CD4-positive, alpha-beta T cell treated with Interleukin-4 for 1 hour (primary cell): ENCODE data around the gene CCT8L2.
"Not testable (repeated sequence)": the region's sequence is repeated elsewhere in the genome, so short reads cannot be mapped to it uniquely, and the experiment has no call there.

Experiments used
- DNase-seq, 2 donors: peaks; one replicate each; pipeline ENCODE4 v3.0.0-alpha.2; 2020 to 2022

CCT8L2 gene

GRCh38 chr22:16594026-16594425 is 1.4 kb upstream of the CCT8L2 start:
- no peak for DNase-seq

- not testable (repeated sequence) for DNase-seq
These were observed 379 bp downstream of the CCT8L2 start for GRCh38 chr22:16592231-16592630.

DNA sequence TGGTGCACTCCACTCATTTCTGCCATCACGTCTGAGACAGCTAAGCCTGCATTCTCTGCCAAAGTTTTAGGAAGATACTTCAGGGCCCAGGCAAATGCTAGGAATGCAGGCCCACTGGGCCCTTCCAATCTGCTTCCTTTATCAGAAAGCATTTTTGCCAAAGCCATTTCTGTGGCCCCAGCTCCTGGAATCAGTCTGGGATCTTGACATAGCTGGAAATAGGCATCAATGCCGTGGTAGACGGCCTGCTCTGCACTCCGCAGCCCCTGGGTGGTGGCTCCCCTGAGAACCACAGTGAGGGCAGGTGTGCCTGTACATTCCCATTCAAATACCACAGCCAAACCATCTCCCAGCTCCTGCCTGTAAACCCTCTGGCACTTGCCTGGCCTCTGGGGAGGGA is 1.5 kb downstream of the CCT8L2 start:
- not testable (repeated sequence) for DNase-seq

DNA sequence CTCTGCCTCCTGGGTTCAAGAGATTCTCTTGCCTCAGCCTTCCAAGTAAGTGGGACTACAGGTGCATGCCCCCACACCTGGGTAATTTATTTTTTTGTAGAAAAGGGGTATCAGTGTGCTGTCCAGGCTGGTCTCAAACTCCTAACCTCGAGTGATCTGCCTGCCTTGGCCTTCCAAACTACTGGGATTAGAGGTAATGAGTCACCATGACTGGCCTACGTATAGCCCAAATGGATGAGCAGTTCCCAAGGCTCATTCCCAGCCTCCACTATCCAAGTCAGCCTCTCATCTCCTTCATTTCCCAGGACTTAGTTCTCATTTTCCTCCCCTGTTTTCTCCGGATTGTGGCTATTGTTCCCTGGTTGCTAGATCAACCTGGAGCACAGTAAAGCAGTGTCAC is 5.6 kb downstream of the CCT8L2 start:
- no peak for DNase-seq

DNA sequence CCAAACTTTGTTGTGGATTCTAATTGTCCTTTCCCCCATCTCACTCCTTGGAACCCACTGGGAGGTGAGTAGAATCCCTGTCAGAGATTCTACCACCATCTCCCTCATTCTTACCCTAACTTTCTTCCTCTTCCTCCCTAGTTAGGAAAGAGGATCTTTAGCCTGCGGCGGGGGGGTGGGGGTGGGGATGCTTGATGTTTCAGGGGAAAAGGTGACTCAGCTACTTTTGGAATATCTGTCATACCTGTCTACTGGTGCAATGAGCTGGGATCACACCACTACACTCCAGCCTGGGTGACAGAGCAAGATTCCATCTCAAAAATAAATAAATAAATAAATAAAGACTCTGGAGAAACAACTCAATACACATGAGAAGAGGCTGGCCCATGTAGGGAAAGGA is 6.4 kb downstream of the CCT8L2 start:
- no peak for DNase-seq

DNA sequence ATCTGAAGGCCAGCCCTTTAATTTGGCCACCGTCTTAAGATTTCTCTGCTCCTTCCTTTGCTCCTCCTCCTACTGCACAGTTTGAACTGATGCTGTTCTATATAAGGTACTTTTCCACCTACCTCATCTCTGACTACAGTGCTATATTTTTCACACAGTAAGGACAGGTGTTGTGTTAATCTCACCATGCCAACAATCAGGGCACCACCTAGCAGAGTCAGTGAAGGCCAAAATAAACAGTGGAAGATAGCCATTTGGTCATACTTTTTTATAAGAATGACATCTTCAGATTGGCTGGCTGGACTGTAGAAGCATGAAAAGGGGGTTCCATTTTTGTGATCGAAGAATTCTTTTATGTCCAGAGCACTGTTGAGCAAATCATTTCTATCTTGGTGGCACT is 11.7 kb downstream of the CCT8L2 start:
- not testable (repeated sequence) for DNase-seq

DNA sequence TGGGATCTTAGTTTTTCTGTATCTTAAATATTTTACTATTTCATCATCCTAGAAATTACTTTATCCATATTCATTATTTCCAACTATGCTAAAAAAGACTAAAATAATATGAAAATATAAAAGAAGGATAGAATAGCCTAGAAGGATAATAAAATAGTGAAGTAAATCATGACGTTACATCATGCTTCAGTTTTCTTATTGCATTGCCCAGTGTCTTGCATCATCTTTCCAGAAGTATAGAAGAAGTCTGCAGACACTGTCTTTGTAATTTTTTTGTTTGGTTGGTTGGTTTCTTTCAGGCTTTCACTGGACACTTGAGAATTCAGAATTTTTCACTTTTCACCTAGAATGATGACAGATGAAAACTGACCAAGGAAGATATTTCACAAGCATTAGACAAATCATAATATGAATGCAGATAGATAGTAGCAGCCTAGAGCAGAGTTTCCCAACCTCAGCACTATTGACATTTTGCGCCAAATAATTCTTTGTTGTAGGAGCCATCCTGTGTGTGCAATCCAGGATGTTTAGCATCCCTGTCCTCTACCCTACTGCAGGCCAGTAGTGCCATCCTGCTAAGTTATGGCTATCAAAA is 23.3 kb downstream of the CCT8L2 start:
- not testable (repeated sequence) for DNase-seq

GRCh38 chr22:16568425-16568758 is 24.2 kb downstream of the CCT8L2 start:
- DNase-seq = no peak

- DNase-seq = not testable (repeated sequence)
These were observed 24.8 kb downstream of the CCT8L2 start for GRCh38 chr22:16567617-16568424.

GRCh38 chr22:16566421-16567151 is 26.0 kb downstream of the CCT8L2 start:
- not testable (repeated sequence) for DNase-seq

DNA sequence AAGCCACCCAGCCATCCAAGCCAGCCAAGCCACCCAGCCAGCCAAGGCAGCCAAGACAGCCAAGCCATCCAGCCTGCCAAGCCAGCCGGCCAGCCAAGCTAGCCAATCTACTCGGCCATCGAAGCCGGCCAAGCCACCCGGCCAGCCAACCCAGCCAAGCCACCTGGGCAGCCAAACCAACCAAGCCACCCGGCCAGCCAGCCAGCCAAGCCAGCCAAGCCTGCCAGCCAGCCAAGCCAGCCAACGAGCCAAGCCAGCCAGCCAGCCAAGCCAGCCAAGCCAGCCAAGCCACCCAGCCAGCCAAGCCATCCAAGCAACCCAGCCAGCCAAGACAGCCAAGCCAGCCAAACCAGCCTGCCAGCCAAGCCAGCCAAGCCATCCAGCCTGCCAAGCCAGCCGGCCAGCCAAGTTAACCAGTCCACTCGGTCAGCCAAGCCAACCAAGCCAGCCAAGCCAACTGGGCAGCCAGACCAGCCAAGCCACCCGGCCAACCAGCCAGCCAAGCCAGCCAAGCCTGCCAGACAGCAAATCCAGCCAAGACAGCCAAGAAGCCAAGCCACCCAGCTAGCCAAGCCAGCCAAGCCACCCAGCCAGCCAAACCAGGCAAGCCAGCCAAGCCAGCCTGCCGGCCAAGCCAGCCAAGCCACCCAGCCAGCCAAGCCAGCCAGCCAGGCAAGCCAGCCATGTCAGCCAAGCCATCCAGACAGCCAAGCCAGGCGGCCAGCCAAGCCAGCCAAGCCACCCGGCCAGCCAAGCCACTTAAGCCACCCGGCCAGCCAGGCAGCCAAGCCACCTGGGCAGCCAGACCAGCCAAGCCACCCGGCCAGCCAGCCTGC is 26.8 kb downstream of the CCT8L2 start:
- not testable (repeated sequence) for DNase-seq

GRCh38 chr22:16564837-16565584 is 27.6 kb downstream of the CCT8L2 start:
- DNase-seq = not testable (repeated sequence)

- no peak for DNase-seq
These were observed 28.8 kb downstream of the CCT8L2 start for GRCh38 chr22:16563555-16564520.

DNA sequence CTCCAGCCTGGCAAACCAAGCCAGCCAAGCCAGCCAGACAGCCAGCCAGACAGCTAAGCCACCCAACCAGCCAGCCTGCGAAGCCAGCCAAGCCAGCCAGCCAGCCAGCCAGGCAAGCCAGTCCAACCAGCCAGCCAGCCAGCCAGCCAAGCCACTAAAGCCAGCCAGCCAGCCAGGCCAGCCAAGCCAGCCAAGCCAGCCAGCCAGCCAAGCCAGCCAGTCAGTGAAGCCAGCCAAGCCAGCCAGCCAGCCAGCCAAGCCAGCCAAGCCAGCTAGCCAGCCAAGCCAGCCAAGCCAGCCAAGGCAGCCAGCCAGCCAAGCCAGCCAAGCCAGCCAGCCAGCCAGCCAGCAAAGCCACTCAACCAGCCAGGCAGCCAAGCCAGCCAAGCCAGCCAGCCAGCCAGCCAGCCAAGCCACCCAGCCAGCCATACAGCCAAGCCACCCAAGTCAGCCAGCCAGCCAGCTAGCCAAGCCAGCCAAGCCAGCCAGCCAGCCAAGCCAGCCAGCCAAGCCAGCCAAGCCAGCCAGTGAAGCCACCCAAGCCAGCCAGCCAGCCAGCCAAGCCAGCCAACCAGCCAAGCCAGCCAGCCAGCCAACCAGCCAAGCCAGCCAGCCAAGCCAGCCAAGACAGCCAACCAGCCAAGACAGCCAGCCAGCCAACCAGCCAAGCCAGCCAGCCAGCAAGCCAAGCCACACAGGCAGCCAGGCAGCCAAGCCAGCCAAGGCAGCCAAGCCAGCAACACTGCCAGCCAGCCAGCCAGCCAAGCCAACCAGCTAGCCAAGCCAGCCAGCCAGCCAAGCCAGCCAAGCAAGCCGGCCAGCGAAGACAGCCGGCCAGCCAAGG is 29.7 kb downstream of the CCT8L2 start:
- no peak for DNase-seq

GRCh38 chr22:16561093-16561658 is 31.4 kb downstream of the CCT8L2 start:
- DNase-seq = not testable (repeated sequence)

DNA sequence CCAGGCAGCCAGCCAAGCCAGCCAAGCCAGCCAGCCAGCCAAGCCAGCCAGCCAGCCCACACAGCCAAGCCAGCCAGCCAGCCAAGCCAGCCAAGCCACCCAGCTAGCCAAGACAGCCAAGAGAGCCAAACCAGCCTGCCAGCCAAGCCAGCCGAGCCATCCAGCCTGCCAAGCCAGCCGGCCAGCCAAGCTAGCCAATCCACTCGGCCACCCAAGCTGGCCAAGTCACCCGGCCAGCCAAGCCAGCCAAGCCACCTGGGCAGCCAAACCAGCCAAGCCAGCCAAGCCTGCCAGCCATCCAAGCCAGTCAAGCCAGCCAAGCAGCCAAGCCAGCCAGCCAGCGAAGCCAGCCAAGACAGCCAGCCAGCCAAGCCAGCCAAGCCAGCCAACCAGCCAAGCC is 32.0 kb downstream of the CCT8L2 start:
- DNase-seq = not testable (repeated sequence)

DNA sequence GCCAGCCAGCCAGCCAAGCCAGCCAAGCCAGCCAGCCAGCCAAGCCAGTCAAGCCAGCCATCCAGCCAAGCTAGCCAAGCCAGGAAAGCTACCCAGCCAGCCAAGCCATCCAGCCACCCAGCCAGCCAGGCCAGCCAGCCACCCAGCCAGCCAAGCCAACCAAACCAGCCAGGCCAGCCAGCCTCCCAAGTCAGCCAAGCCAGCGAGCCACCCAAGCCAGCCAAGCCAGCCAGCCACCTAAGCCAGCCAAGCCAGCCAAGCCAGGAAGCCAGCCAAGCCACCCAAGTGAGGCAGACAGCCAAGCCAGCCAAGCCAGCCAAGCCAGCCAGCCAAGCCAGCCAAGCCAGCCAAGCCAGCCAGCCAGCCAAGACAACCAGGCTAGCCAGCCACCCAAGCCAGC is 32.6 kb downstream of the CCT8L2 start:
- DNase-seq = not testable (repeated sequence)

- no peak for DNase-seq
These were observed 33.3 kb downstream of the CCT8L2 start for GRCh38 chr22:16559056-16559955.
